OCI-LY3 (cell line): ENCODE results near the gene COG3.

Experiments
- H2AFZ ChIP-seq: fragments of 200-600, 300-600 bp; shearing (Covaris generic); 2 replicates; pipeline ENCODE4 v1.6.0; 2014; ENCODE audit warnings: antibody characterized with exemption, low read depth, low read length
- H3K27ac ChIP-seq: fragments of 200-600, 300-600 bp; sonication (generic); 2 replicates; pipeline ENCODE4 v1.5.1; 2014; ENCODE audit warnings: mild to moderate bottlenecking, low read length, moderate library complexity, mixed read lengths
- H3K27me3 ChIP-seq: fragments of 200-600, 300-600 bp; sonication (generic); 2 replicates; pipeline ENCODE4 v1.6.1; 2014; ENCODE audit warnings: low read depth, low read length, mixed read lengths
- H3K36me3 ChIP-seq: fragments of 200-600, 300-600 bp; sonication (generic); replicated peaks from 2 replicates; pipeline ENCODE3; 2014; ENCODE audit warnings: low read depth, low read length, mixed read lengths
- H3K4me1 ChIP-seq: fragments of 300-600, 200-600 bp; sonication (generic); 2 replicates; pipeline ENCODE4 v1.6.1; 2014; ENCODE audit warnings: low read length, mixed read lengths
- H3K4me2 ChIP-seq: fragments of 200-600, 300-600 bp; sonication (generic); 2 replicates; pipeline ENCODE4 v1.6.1; 2014; ENCODE audit warnings: low read length, mixed read lengths
- H3K4me3 ChIP-seq: fragments of 300-600, 200-600 bp; sonication (generic); 2 replicates; pipeline ENCODE4 v1.5.1; 2014; ENCODE audit warnings: antibody characterized with exemption, mild to moderate bottlenecking, low read length, moderate library complexity
- H3K79me2 ChIP-seq: fragments of 300-600, 200-600 bp; shearing (Covaris generic); 2 replicates; pipeline ENCODE4 v1.6.1; 2014; ENCODE audit warnings: mild to moderate bottlenecking, low read length, mixed read lengths
- H3K9ac ChIP-seq: fragments of 300-600, 200-600 bp; shearing (Covaris generic); 2 replicates; pipeline ENCODE4 v1.6.0; 2014; ENCODE audit warnings: mild to moderate bottlenecking, low read length, moderate library complexity
- H3K9me3 ChIP-seq: fragments of 200-600, 300-600 bp; shearing (Covaris generic); 2 replicates; pipeline ENCODE4 v1.6.1; 2014; ENCODE audit warnings: low read length, mixed read lengths; ENCODE audit not compliant: insufficient read depth
- H4K20me1 ChIP-seq: fragments of 200-600, 300-600 bp; sonication (generic); 2 replicates; pipeline ENCODE4 v1.6.1; 2016; ENCODE audit warnings: low read length, mixed read lengths; ENCODE audit not compliant: insufficient read depth
- CTCF ChIP-seq: fragments of 200-600, 300-600 bp; sonication (generic); IDR thresholded peaks from 2 replicates; pipeline ENCODE4 v1.5.1; 2014; ENCODE audit warnings: antibody characterized with exemption, low read length, low read depth
- EZH2phosphoT487 ChIP-seq: fragments of 200-600 bp; shearing (Covaris generic); IDR thresholded peaks from 2 replicates; pipeline ENCODE4 v1.6.1; 2018; ENCODE audit warnings: antibody characterized with exemption, mixed run types, low read depth

Gene COG3

GRCh38 chr13:45464141-45464686 lies 525 bp upstream of the COG3 start:
- Histone ChIP-seq H3K4me3 (peak overlapping the region; percentile 84), H3K4me1 (peaks cover 22% of the 10 kb centered on the region), H3K4me2 (peak overlapping the region; percentile 71), H3K79me2 (peaks cover 44% of the 10 kb centered on the region), H2AFZ (peak overlapping the region; percentile 77), H3K9ac (peak overlapping the region; percentile 59), H3K27me3 (no peaks in the 10 kb centered on the region), H3K27ac (peak overlapping the region; percentile 10; the same call in 1 of the 2 replicates), H3K36me3 (peaks cover 6% of the 10 kb centered on the region), H3K9me3 (no peaks in the 10 kb centered on the region), H4K20me1 (peaks cover 9% of the 10 kb centered on the region; the same call in 1 of the 2 replicates)
- TF ChIP-seq EZH2phosphoT487 (no peak), CTCF (peak; percentile 26; the same call in 1 of the 2 replicates)

GRCh38 chr13:45466359-45466758 lies 1.6 kb downstream of the COG3 start:
- H3K9me3 ChIP-seq: no peaks in the 10 kb centered on the region
- H3K27me3 ChIP-seq: no peaks in the 10 kb centered on the region
- H3K4me3 ChIP-seq: peak overlapping the region; percentile 84
- no peak overlapping the region for H3K9ac ChIP-seq
- peaks cover 11% of the 10 kb centered on the region for H3K36me3 ChIP-seq
- TF ChIP-seq CTCF (no peak), EZH2phosphoT487 (no peak)
- H3K79me2 ChIP-seq: peaks cover 64% of the 10 kb centered on the region
- peaks cover 19% of the 10 kb centered on the region for H3K4me1 ChIP-seq
- H4K20me1 ChIP-seq: peaks cover 12% of the 10 kb centered on the region; the same call in 1 of the 2 replicates
- H3K27ac ChIP-seq: no peak overlapping the region
- H3K4me2 ChIP-seq: peak overlapping the region; percentile 75
- H2AFZ ChIP-seq: no peak overlapping the region

GRCh38 chr13:45468635-45469034 lies 3.9 kb downstream of the COG3 start:
- H3K4me1 ChIP-seq: peaks cover 16% of the 10 kb centered on the region
- H3K27me3 ChIP-seq: no peaks in the 10 kb centered on the region
- no peak for TF ChIP-seq CTCF
- TF ChIP-seq EZH2phosphoT487: no peak
- H3K36me3 ChIP-seq: peaks cover 16% of the 10 kb centered on the region
- H3K79me2 ChIP-seq: peaks cover 87% of the 10 kb centered on the region
- no peak overlapping the region for H3K9ac ChIP-seq
- H2AFZ ChIP-seq: no peak overlapping the region
- no peak overlapping the region for H3K4me3 ChIP-seq
- peaks cover 17% of the 10 kb centered on the region for H4K20me1 ChIP-seq
- no peak overlapping the region for H3K27ac ChIP-seq
- no peaks in the 10 kb centered on the region for H3K9me3 ChIP-seq
- H3K4me2 ChIP-seq: no peak overlapping the region

GRCh38 chr13:45472171-45472705 lies 7.5 kb downstream of the COG3 start:
- Histone ChIP-seq H3K4me3 (no peak overlapping the region), H3K4me1 (no peaks in the 10 kb centered on the region), H2AFZ (no peak overlapping the region), H3K9ac (no peak overlapping the region), H3K27ac (no peak overlapping the region), H3K79me2 (peaks cover 85% of the 10 kb centered on the region), H3K9me3 (no peaks in the 10 kb centered on the region), H3K36me3 (peaks cover 22% of the 10 kb centered on the region), H3K27me3 (no peaks in the 10 kb centered on the region), H3K4me2 (no peak overlapping the region), H4K20me1 (peaks cover 38% of the 10 kb centered on the region)
- TF ChIP-seq EZH2phosphoT487 (no peak), CTCF (no peak)
